Epithelial cell of proximal tubule (primary cell): ENCODE results near the gene LHFPL6. TPM values are rescaled to one million over a fixed set of nuclear protein-coding genes. Genes with fewer than 3 reads are reported as not detected.

Source experiments
- DNase-seq: peaks from one replicate; pipeline ENCODE4 v3.0.0-alpha.2; 2011; ENCODE audit warnings: low read depth
- H3K4me3 ChIP-seq: 2 replicates; pipeline ENCODE4 v1.5.1; 2011; ENCODE audit warnings: low read depth, mild to moderate bottlenecking, low read length
- total RNA-seq: library from RNA; depleted of rRNA; stranded (reverse); fragments of >200 nt; gene quantifications from 2 replicates; pipeline ENCODE4 v1.2.3, GENCODE V29; 2015
- TF ChIP-seq, protein P1 (sequence below): conservative IDR thresholded peaks from 2 replicates; pipeline ENCODE4 v1.5.1; 2012; ENCODE audit warnings: low read depth, mild to moderate bottlenecking, low read length

The LHFPL6 gene
- total RNA-seq, 1 donor from 2014 or later = 5.2 TPM

DNA sequence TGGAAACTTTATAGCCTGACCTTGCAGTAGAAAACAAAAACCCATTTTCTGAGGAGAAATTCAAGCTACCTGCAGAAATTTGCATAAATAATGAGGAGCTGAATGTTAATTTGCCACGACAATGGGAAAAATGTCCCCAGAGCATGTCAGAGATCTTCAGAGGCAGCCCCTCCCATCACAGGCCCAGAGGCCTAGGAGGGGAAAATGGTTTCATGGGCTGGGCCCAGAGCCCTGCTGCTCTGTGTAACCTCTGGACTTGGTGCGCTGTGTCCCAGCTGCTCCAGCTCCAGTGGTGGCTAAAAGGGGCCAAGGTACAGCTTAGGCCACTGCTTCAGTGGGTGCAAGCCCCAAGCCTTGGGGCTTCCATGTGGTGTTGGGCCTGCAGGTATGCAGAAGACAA is 306.8 kb downstream of the LHFPL6 start:
- DNase-seq = no peak
- no peak overlapping the region for H3K4me3 ChIP-seq
- TF ChIP-seq, protein P1, sequence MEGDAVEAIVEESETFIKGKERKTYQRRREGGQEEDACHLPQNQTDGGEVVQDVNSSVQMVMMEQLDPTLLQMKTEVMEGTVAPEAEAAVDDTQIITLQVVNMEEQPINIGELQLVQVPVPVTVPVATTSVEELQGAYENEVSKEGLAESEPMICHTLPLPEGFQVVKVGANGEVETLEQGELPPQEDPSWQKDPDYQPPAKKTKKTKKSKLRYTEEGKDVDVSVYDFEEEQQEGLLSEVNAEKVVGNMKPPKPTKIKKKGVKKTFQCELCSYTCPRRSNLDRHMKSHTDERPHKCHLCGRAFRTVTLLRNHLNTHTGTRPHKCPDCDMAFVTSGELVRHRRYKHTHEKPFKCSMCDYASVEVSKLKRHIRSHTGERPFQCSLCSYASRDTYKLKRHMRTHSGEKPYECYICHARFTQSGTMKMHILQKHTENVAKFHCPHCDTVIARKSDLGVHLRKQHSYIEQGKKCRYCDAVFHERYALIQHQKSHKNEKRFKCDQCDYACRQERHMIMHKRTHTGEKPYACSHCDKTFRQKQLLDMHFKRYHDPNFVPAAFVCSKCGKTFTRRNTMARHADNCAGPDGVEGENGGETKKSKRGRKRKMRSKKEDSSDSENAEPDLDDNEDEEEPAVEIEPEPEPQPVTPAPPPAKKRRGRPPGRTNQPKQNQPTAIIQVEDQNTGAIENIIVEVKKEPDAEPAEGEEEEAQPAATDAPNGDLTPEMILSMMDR = no peak

Other genes starting within 250 kb of the LHFPL6 start
- 14.7 and 17.7 TPM in 2 replicates for gene COG6, start 52.5 kb upstream of the LHFPL6 start, total RNA-seq